Esophagus squamous epithelium (tissue), 4 donors: Measurements from ENCODE around the gene SCARB1.

Source experiments
- POLR2A ChIP-seq, 4 donors: fragments of 450-650 bp; IDR thresholded peaks; one replicate each; pipeline ENCODE4 v1.6.1; 2017; ENCODE audit warnings: antibody characterized with exemption in 4 of 4, mild to moderate bottlenecking in 4 of 4, moderate library complexity in 3 of 4
- TF ChIP-seq, protein P1 (sequence below), 6 experiments: fragments of 450-650 bp in 4 of 6; fragments of 200-600 bp in 2 of 6; sonication (generic) in 2 of 6; IDR thresholded peaks; one replicate each; pipeline ENCODE4 v1.5.1; 2016 to 2019; ENCODE audit warnings: antibody characterized with exemption in 6 of 6, mild to moderate bottlenecking in 4 of 6, moderate library complexity in 4 of 6

GRCh38 chr12:124731869-124732268 lies 131.8 kb downstream of the SCARB1 start:
- TF ChIP-seq, protein P1, sequence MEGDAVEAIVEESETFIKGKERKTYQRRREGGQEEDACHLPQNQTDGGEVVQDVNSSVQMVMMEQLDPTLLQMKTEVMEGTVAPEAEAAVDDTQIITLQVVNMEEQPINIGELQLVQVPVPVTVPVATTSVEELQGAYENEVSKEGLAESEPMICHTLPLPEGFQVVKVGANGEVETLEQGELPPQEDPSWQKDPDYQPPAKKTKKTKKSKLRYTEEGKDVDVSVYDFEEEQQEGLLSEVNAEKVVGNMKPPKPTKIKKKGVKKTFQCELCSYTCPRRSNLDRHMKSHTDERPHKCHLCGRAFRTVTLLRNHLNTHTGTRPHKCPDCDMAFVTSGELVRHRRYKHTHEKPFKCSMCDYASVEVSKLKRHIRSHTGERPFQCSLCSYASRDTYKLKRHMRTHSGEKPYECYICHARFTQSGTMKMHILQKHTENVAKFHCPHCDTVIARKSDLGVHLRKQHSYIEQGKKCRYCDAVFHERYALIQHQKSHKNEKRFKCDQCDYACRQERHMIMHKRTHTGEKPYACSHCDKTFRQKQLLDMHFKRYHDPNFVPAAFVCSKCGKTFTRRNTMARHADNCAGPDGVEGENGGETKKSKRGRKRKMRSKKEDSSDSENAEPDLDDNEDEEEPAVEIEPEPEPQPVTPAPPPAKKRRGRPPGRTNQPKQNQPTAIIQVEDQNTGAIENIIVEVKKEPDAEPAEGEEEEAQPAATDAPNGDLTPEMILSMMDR (IDR thresholded peaks at IDR 0.05), result no peak
- no peak for TF ChIP-seq POLR2A (IDR thresholded peaks at IDR 0.05)
